G401.6 (cell line): Measurements from ENCODE around the gene MFSD2A.
A peak's percentile ranks its signal among the peaks of the same experiment; 100 is the strongest.
"Not testable (repeated sequence)": the region's sequence is repeated elsewhere in the genome, so short reads cannot be mapped to it uniquely, and the experiment has no call there.

Source experiments
- FAIRE-seq: peaks from 2 replicates; lab custom pipeline; 2012; peaks lifted over from hg19 to GRCh38; lab: Jason Lieb, UNC

Gene MFSD2A

DNA sequence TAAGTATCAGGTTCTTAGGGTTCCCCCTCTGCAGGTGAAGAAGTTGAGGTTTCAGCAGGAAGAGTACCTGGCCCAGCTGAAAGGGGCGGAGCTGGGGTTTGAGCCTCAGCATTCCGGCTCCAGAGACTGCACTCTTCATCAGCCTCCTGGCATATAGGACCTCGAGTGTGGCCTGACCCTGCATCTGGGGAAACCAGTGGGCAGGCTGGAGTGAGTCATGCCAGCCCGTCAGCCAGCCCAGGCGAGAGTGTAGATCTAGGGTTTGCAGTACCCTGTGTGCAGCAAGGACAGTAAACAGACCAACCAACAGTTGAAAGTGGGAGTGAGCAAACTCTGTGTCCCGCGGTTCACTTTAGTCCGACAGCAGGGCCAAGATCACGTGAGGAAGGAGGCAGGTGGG, 14.1 kb downstream of the MFSD2A start:
- no peak for FAIRE-seq

DNA sequence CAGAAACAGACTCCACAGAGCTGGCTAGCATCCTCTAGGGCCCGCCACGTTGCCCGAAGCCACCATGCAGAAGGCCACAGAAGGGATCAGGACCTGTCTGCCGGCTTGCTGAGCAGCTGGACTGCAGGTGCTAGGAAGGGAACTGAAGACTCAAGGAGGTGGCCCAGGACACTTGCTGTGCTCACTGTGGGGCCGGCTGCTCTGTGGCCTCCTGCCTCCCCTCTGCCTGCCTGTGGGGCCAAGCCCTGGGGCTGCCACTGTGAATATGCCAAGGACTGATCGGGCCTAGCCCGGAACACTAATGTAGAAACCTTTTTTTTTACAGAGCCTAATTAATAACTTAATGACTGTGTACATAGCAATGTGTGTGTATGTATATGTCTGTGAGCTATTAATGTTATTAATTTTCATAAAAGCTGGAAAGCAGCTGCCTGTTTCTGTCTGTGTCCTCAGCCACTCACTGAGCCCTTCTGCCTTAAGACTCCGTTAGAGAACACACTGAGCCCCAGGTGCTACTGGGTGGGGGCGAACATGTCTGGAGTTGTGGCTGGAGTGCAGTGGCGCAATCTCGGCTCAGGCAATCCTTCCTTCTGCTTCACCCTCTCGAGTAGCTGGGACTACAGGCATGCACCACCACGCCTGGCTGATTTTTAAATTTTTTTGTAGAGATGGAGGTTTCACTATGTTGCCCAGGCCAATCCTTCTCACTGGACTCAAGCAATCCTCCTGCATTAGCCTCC, 14.8 kb downstream of the MFSD2A start:
- FAIRE-seq, result no peak

DNA sequence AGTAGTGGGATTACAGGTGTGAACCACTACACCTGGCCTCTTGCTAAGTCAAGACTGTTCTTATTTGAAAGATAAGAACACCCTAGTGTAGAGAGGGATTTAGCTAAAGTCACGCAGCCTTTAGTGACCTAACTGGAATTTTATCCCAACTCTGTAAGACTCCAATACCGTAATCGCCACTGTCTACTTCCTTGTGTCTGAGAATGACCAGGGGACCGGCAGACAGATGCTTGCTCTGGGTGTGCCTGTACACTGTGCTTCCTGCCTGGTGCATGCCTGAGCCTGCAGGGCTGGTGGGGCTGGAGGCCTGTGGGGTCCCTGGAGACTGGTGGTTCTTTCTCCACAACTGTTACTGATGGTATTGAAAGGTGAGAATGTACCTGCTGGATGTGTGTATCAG, 15.3 kb downstream of the MFSD2A start:
- no peak for FAIRE-seq

DNA sequence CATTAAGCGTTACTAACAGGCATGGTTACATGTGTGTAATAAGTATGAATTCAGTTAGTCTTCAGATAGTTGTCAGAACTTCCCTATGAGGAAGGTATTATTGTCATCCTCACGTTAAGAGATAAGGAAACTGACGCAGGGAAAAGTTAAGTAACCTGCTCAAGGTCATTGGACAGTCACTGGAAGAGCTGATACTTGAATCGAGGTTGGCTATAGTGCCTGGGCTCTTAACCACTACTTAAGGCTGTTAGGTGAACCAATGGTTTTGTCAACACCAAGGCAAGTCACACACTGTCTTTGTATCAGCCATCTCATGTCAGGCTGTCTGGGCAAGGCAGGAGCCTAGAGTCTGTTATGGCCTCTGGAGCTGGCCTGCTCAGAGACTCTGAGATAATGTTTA, 16.2 kb downstream of the MFSD2A start:
- no peak for FAIRE-seq

DNA sequence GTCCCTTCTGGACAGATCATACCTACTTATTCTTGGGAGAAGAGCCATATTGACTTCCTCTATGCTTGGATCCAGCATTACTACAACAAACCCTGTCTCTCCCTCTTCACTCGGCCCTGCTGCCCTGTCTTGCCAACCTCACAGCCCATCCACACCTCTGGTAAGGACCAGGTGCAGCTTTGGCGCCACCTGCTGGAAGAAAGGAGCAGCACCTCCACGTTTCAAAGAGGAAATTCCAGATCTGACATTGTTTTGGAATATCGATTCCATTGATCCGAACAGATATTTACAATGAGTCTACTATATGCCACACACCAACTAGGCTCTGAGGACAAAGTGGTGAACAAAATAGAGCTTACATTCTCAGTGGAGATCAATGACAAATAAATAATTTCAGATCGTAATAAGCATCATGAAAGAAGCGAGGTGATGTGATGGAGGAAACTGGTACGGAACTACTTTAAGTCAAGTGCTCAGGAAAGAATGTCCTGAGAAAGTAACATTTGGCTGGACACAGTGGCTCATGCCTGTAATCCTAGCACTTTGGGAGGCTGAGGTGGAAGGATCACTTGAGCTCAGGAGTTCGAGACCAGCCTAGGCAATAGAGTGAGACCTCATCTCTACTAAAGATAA, 18.7 kb downstream of the MFSD2A start:
- peak; percentile 84 for FAIRE-seq

DNA sequence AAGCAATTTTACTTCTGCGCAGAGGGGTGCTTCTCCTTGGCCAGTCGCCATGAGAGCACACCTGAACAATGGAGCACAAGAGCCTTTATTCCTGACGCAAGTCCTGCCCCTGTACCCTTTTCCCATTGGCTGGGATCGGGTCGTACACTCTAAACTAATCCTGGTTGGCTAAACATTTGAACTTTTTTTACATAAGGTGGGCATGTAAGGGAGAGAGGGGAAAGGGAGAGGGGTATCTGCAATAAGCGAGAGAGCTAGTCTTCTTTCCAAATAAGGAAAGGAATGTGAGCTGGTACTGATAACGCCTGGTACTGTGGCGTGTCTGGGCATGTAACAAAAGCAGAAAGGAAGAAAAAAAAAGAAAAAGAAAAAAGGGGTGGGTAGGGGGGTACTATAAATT, 21.8 kb downstream of the MFSD2A start:
- FAIRE-seq, result no peak

DNA sequence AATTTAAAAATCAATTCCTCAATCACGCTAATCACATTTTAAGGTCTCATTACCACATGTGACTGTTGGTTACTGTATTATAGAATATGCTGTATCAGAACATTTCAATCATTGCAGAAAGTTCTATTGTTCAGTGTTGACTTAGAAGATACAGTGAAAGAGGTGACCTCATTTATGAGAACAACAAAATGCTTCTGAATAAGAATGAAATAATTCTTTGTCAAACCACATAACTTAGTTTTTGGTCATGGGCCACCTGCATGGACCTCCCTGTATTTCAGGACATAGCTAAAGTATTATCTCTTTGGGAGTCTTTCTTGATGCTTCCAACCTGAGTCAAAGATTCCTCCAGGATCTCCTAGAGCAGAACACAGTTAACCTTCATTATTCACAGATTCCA, 22.3 kb downstream of the MFSD2A start:
- FAIRE-seq, result no peak

DNA sequence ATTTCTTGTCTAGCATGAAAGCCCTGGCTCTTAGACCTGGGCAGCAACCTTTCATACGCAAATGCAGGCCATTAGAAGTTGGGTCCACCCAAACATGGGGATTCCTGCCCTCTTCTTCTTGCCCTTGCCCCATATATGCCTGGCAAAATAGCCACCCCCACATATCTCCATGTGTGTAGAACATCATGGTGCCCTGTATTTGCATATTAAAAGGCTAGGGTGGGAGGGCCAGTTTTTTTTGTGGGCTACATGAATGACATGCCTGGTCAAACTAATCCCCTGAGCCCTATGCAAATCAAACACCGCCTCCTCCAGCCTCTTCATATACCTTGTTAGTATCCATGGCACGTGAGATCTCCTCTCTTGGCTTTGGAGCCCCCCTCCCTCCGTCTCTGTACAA, 24.7 kb downstream of the MFSD2A start:
- FAIRE-seq, result no peak

DNA sequence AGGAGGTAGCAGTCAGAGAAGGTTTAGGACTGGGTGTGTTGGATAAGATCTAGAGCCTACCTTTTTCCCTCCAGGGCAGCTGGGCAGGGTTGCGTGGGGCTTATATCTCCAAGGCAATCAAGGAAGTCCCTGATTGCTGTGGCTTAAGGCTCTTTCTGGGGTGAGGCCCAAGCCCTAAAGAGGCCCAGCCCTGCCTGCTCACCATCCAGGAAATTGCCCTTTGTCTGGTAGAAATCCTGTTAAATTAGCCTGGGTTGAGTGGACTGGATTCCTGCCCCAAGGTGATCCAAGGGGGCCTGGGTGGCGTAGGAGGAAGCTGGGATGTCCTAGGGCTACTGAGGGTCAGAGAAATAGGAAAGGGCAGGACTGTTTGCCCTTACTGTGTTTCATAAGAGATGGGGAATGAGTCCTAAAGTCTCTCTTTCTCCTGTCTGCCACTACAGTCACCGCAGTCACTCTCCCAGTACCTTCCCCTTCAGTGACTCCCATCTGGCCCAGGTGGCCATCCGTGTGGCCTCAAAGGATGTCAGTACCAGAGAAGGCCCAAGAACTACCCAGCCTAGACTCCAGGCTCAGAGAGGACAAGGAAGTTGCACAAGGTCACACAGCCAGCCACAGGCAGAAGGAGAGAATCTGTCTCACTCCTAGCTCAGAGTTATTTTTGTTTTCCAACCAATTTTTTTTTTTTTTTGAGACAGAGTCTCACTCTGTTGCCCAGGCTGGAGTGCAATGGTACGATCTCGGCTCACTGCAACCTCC, 25.8 kb downstream of the MFSD2A start:
- FAIRE-seq, result no peak

DNA sequence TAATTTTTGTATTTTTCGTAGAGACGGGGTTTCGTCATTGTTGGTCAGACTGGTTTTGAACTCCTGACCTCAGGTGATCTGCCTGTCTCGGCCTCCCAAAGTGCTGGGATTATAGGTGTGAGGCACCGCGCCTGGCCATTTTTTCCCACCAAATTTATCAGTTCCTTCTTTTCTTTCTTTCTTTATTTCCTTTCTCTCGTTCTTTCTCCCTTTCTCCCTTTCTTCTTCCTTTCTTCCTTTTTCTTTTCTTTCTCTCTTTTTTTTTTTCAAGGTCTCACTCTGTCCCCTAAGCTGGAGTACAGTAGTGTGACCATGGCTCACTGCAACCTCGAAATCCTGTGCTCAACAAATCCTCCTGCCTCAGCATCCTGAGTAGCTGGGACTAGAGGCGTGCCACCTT, 26.4 kb downstream of the MFSD2A start:
- FAIRE-seq, result no peak

DNA sequence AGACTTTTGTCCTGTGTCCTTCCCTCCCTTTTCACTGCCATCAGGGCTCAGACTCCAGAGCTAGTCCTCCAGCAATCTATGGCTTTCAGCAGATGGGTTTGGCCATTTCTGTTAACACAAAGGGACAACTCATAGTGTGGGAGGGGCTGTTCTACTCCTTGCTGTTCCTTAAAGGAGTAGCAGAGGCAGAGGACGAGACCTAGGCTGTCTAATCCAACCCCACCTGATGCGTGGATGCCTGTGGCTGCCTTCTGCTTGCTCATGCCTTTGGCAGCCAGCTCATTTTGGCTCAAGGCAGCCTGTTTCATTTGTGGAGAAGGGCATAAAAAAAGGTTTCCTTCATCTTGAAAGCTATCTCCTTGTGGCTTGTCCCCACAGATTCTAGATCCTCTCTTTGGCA, 27.0 kb downstream of the MFSD2A start:
- no peak for FAIRE-seq

DNA sequence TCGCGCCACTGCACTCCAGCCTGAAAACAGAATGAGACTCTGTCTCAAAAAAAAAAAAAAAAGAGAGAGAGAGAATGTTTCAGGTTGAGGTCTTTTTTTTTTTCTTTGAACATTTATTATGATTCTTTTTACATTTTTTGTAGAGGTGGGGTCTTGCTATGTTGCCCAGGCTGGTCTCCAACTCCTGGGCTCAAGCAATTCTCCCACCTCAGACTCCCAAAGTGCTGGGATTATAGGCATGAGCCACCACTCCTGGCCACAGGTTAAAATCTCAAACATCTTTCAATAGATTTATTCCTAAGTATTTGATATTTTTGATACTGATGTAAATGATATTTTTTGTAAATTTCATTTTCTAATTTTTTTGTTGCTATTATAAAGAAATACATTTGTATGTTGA, 29.5 kb downstream of the MFSD2A start:
- not testable (repeated sequence) for FAIRE-seq

DNA sequence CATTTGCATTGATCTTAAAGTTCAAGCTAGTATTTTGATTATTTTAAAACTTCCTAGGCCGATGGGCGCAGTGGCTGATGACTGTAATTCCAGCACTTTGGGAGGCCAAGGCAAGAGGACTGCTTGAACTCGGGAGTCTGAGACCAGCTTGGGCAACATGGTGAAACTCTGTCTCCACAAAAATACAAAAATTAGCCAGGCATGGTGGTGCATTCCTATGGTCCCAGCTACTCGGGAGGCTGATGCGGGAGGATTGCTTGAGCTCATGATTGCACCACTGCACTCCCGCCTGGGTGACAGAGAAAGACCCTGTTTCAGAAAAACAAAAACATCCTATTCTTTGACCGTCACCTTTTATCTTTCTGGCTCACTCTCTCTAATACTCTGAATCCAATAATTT, 30.0 kb downstream of the MFSD2A start:
- FAIRE-seq, result no peak

DNA sequence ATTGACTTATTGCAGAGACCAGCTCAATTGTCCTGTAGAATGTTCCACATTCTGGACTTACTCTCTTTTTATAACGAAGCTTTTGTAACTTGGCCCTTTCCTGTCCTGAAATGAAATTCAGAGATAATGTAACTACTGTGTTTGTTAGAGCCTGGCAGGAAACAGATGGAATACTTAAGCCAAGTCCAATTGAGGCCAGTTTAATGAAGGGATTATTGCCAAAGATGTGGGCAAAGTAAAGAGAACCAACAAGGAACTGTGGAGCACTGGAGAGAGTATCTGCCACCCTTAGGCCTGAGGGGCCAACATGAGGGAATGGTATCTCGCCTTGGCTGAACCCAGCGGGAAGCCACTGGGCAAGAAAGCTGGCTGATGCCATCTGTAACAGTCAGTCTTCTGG, 32.9 kb downstream of the MFSD2A start:
- no peak for FAIRE-seq

DNA sequence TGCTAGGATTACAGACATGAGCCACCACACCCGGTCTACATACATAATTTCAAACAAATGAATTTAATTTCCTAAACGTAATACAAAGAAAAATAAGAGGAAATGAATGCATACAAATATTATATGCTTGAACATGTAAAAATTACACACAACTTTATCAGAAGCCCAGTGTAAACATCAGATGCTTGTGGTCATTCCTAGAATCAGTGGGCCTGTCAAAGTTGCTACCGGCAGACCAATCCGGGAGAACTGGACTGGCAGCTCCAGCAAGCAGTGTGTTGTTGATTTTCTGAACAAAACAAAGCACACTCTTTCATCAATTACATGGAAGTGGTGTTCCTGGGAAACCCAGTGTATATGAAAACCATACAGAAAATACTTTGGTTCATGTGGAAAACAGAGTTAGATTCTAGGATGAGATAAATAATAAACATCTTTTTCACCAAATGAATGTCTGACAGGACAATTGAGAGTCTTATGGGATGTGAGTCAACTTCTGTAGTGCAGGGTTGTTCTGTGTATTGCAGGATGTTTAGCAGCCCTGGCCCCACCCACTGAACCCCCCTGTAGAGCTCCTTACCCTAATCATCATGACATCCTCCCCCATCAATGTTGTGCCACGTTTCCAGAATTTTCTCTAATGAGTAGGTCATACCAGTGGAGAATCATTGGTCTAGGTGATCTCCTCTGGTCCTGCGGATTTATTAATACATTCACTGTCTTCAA, 33.8 kb downstream of the MFSD2A start:
- no peak for FAIRE-seq

DNA sequence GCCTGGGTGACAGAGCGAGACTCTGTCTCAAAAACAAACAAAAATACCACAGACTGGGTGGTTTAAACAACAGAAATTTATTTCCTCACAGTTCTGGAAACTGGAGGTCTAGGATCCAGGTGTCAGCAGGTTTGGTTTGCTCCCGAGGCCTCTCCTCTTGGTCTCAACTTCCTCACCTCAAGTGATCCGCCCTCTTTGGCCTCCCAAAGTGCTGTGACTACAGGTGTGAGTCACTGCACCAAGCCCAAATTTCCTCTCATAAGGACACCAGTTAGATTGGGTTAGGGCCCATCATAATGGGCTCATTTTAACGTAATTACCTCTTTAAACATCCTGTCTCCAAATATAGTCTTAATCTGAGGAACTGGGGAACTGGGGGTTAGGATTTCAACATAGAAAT, 35.5 kb downstream of the MFSD2A start:
- no peak for FAIRE-seq

DNA sequence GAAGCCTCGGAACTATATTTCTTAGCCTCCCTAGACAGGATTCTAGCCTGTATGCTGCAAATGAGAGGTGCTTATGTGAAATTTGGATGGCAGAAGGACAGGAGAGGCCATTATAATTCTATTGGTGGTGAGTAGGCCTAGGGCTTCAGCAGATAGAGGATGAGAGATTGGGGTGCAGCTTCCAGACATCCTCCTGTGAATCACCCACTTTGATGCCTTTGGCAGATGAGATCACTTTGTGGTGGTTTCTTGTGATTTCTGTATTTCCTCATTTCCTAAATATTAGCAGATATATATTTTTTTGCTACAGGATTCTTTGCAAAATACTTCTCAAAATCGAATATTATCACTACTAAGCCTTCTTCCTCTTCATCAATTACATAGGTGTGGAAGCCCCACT, 37.3 kb downstream of the MFSD2A start:
- FAIRE-seq, result no peak

DNA sequence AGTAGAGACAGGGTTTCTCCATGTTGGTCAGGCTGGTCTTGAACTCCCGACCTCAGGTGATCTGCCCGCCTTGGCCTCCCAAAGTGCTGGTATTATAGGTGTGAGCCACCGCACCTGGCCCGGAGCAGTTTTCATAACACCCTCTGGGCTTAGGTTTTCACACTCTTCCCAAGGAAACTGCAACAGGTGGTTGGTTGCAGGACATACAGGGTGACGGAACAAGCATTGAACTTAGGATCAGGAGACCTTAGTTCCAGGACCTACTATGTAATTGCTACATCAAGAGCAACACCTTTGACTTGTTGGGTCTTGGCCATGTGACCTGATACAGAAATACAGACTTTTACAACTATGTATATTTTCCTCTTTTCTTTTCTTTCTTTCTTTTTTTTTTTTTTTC, 37.9 kb downstream of the MFSD2A start:
- FAIRE-seq, result no peak

DNA sequence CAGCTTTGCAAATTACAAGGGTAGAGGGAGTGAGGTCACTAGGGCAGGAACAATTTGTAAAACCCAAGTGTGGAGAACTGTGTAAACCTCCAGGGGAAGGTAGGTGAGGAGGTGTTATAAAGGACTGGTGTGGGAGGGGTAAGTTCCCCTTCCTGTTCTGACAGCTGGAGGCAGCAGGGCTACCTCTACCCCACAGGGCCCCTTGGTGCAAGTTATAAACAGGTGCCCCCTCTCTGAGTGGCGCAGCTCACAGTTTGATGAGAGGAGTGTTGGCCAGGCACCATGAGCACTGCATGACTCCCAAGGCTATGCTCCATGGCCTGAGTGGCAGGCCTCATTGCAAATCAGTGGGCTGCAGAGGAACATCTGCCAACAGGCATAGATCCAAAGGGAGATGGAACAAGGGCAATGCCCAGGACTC, 41.0 kb downstream of the MFSD2A start:
- no peak for FAIRE-seq

DNA sequence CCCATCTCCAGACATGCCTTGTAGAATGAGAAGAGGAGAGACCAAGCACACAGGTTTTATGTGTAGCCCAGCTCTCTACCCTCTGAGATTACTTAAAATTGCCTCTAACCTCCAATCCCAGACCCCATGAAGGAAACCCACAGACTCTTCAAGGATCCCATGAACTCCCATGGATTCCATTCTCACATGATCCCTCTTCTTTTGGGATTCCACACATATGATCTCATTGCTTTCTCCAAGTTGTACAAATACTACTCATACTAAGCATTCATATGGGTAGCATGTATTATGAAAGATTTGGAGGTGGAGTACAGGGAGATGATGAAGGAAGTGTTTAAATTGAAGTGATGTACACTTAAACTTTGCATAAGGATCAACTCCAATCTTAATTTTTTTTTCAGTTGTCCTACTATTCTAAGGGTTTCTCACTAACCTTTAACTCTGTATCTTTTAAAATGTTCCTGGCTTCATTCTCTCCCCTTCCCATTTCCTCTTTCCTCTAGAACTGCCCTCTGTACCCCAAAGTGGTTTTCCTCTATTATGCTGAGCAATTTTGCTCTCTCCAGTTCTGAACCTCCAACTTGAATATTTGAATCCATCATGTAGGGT, 41.6 kb downstream of the MFSD2A start:
- FAIRE-seq, result no peak

DNA sequence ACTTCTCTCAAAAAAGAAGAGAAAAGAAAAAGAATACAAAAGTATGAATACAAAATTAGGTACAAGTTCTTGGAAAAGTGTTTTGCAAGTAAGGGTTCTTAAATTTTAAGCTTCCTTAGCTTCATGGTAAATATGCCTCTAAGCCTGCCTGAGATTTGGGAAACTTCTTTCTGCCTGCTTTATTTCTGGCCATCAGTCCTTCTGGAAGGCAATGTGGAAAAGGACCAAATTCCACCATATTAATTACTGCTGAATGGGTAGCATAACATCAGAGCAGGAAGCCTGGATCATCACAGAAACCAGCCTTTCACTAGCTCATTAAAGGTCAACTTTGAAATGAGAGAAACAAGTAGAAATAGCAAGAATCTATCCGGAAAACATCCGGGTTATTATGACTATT, 46.5 kb downstream of the MFSD2A start:
- no peak for FAIRE-seq
